Activated CD8-positive, alpha-beta T cell treated with anti-CD3 and anti-CD28 coated beads for 36 hours (primary cell): ENCODE results near the gene KNTC1. TPM values are rescaled to one million over a fixed set of nuclear protein-coding genes. Genes with fewer than 3 reads are reported as not detected.

Source experiments
- ATAC-seq: fragments of 200-7000 bp; cut with Tn5 transposase; one replicate; pipeline ENCODE4 v1.10.0; 2021; ENCODE audit warnings: mild to moderate bottlenecking, moderate library complexity
- CTCF ChIA-PET: fragments of 350-600 bp; sonication (Branson Sonifier 250); formaldehyde crosslinking; loops from one replicate; lab custom pipeline; 2021; ENCODE audit warnings: antibody characterized with exemption; lab: Charles Lee
- POLR2A ChIA-PET: fragments of 350-600 bp; sonication (Branson Sonifier 250); formaldehyde crosslinking; loops from one replicate; lab custom pipeline; 2021; ENCODE audit warnings: antibody characterized with exemption; lab: Charles Lee
- DNase-seq: peaks from one replicate; pipeline ENCODE4 v3.0.0-alpha.2; 2020
- H3K27ac Mint-ChIP-seq: one replicate; pipeline ENCODE4 v1.8.0; 2021; ENCODE audit warnings: mild to moderate bottlenecking, mixed read lengths
- H3K27me3 Mint-ChIP-seq: one replicate; pipeline ENCODE4 v1.8.0; 2021; ENCODE audit warnings: mixed read lengths
- H3K36me3 Mint-ChIP-seq: one replicate; pipeline ENCODE4 v1.8.0; 2021; ENCODE audit warnings: low read depth, mixed read lengths
- H3K4me1 Mint-ChIP-seq: one replicate; pipeline ENCODE4 v1.8.0; 2021; ENCODE audit warnings: low read depth, mixed read lengths
- H3K4me3 Mint-ChIP-seq: one replicate; pipeline ENCODE4 v1.8.0; 2021; ENCODE audit warnings: mild to moderate bottlenecking, moderate library complexity, mixed read lengths
- H3K9me3 Mint-ChIP-seq: one replicate; pipeline ENCODE4 v1.8.0; 2021; ENCODE audit warnings: mixed read lengths
- intact Hi-C: fragments of 100-400 bp; cut with micrococcal nuclease; formaldehyde crosslinking; loops from one replicate; pipeline ENCODE4 v1.10.0; 2022
- total RNA-seq, 2 experiments: library from RNA; stranded (reverse); gene quantifications; one replicate each; pipeline ENCODE4 v1.2.3, GENCODE V29; 2021
- TF ChIP-seq, protein P1 (sequence below): fragments of 200-600 bp; IDR thresholded peaks from one replicate; pipeline ENCODE4 v1.8.0; 2022; ENCODE audit warnings: antibody characterized with exemption, mild to moderate bottlenecking

KNTC1 gene
- total RNA-seq, 2 experiments from 2014 or later, result 128 to 129 TPM

DNA sequence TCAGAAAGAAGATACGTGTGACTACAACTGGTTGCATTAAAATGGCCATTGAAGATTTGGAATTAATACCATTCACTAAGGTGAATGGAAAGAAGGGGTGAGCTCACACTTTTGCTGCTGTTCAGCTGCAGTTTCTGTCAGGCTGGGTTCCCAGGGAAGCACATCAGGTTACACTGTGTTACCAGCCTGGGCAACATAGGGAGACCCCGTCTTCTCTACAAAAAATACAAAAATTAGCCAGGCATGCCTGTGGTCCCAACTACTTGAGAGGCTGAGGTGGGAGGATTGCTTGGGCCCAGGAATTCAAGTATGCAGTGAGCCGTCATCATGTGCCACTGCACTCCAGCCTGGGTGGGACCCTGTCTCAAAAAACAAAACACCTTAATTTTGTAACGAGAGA lies 13.4 kb upstream of the KNTC1 start:
- TF ChIP-seq, protein P1, sequence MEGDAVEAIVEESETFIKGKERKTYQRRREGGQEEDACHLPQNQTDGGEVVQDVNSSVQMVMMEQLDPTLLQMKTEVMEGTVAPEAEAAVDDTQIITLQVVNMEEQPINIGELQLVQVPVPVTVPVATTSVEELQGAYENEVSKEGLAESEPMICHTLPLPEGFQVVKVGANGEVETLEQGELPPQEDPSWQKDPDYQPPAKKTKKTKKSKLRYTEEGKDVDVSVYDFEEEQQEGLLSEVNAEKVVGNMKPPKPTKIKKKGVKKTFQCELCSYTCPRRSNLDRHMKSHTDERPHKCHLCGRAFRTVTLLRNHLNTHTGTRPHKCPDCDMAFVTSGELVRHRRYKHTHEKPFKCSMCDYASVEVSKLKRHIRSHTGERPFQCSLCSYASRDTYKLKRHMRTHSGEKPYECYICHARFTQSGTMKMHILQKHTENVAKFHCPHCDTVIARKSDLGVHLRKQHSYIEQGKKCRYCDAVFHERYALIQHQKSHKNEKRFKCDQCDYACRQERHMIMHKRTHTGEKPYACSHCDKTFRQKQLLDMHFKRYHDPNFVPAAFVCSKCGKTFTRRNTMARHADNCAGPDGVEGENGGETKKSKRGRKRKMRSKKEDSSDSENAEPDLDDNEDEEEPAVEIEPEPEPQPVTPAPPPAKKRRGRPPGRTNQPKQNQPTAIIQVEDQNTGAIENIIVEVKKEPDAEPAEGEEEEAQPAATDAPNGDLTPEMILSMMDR, result no peak
- DNase-seq (no peak), ATAC-seq (no peak)
- Mint-ChIP-seq H3K9me3 (no peaks in the 10 kb centered on the region), H3K36me3 (peaks cover 71% of the 10 kb centered on the region), H3K27ac (peak overlapping the region; percentile 38), H3K4me3 (no peak overlapping the region), H3K4me1 (peaks cover 27% of the 10 kb centered on the region), H3K27me3 (no peaks in the 10 kb centered on the region)
- ChIA-PET CTCF (interaction anchor here (1.2 to 1.4 kb wide), 2 partner anchors 9 to 16 kb away, joined by 4 read pairs; no protein-coding TSS in a partner anchor), POLR2A (interaction anchor here (3.6 to 7.8 kb wide), 3 partner anchors 8 to 13 kb away, joined by 20 to 107 read pairs (median 36); partner anchors contain the start of genes KNTC1, RSRC2 and ZCCHC8)
- intact Hi-C loops, result no loop called here

DNA sequence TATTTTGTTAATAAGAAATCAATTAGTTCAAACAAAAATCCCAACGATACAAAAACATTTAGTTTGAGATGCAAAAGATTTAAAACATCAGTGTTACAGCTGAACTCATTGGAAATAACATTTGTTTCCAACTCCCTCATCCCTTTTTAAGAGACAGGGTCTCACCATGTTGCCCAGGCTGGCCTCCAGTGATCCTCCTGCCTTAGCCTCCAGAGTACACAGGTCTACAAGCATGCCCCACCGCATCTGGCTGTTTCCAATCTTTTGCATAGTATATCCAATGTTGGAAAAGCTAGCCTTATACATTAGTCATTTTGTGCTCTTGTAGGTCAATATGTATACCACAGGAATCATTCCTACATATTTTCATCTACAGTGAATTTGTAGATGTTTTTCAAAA lies 11.8 kb upstream of the KNTC1 start:
- Mint-ChIP-seq H3K4me3 (no peak overlapping the region), H3K4me1 (peaks cover 38% of the 10 kb centered on the region), H3K27me3 (no peaks in the 10 kb centered on the region), H3K27ac (peak overlapping the region; percentile 30), H3K9me3 (no peaks in the 10 kb centered on the region), H3K36me3 (peaks cover 71% of the 10 kb centered on the region)
- intact Hi-C loops, result no loop called here
- DNase-seq (no peak), ATAC-seq (no peak)
- TF ChIP-seq, protein P1, result no peak
- ChIA-PET CTCF (interaction anchor here (0.7 to 1.4 kb wide), 3 partner anchors 14 to 277 kb away, joined by 3 read pairs; no protein-coding TSS in a partner anchor), POLR2A (interaction anchor here (0.6 to 7.8 kb wide), 5 partner anchors 8 to 87 kb away, joined by 3 to 107 read pairs (median 5); partner anchors contain the start of genes KNTC1, RSRC2 and ZCCHC8)

GRCh38 chr12:122516544-122517361 lies 10.3 kb upstream of the KNTC1 start:
- ChIA-PET CTCF (no interaction called here), POLR2A (interaction anchor here (1.2 to 7.8 kb wide), 6 partner anchors 10 to 59 kb away, joined by 3 to 107 read pairs (median 10); partner anchors contain the start of genes KNTC1, RSRC2 and ZCCHC8)
- no peak for DNase-seq
- intact Hi-C loops, result no loop called here
- Mint-ChIP-seq H3K4me1 (peaks cover 47% of the 10 kb centered on the region), H3K4me3 (no peak overlapping the region), H3K9me3 (no peaks in the 10 kb centered on the region), H3K27ac (peak overlapping the region; percentile 66), H3K36me3 (peaks cover 72% of the 10 kb centered on the region), H3K27me3 (no peaks in the 10 kb centered on the region)
- TF ChIP-seq, protein P1, result no peak
- no peak for ATAC-seq

DNA sequence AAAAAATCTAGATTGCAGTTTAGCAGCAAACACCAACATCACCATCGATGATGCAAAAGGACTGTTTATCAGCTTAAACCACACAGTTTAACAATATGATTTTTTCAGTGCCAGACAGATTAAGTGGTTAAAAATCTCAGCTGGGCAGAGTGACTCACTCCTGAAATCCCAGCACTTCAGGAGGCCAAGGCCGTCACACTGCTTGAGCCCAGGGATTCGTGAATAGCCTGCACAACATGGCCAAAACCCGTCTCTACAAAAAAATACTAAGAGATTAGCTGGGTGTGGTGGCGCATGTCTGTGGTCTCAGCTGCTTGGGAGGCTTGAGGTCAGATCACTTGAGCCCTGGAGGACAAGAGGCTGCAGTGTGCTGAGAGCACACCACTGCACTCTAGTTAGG lies 9.2 kb upstream of the KNTC1 start:
- Mint-ChIP-seq H3K27me3 (no peaks in the 10 kb centered on the region), H3K27ac (peak overlapping the region; percentile 63), H3K4me3 (no peak overlapping the region), H3K9me3 (no peaks in the 10 kb centered on the region), H3K4me1 (peaks cover 55% of the 10 kb centered on the region), H3K36me3 (peaks cover 73% of the 10 kb centered on the region)
- ChIA-PET POLR2A (interaction anchor here (0.8 to 1.9 kb wide), 6 partner anchors 8 to 118 kb away, joined by 3 to 11 read pairs (median 4); partner anchors contain the start of genes KNTC1 and RSRC2), CTCF (interaction anchor here (0.7 kb wide), 1 partner anchor 8 kb away, joined by 3 read pairs; no protein-coding TSS in a partner anchor)
- no peak for ATAC-seq
- intact Hi-C loops, result no loop called here
- TF ChIP-seq, protein P1, result no peak
- no peak for DNase-seq
